GM12878 (cell line): Measurements from ENCODE around the gene IL4I1. TPM values are rescaled to one million over a fixed set of nuclear protein-coding genes. Genes with fewer than 3 reads are reported as not detected.

ENCODE experiments used
- ATAC-seq: fragments of 200-7000 bp; cut with Tn5 transposase; 3 replicates; pipeline ENCODE4 v1.9.1; 2020; ENCODE audit warnings: mild to moderate bottlenecking, moderate library complexity
- BruUV-seq: library from RNA; stranded (reverse); fragments of 400-500 nt; replicated peaks from 2 replicates; lab custom pipeline; 2021; lab: Mats Ljungman, UMichigan
- CTCF ChIA-PET: fragments of 300-600 bp; sonication (Branson Sonifier 250); formaldehyde crosslinking; extraction: SDS; loops from one replicate; lab custom pipeline; 2021; ENCODE audit warnings: inconsistent platforms; lab: Yijun Ruan, JAX
- POLR2A ChIA-PET: fragments of 350-600 bp; formaldehyde crosslinking; extraction: SDS; loops from one replicate; lab custom pipeline; 2021; ENCODE audit warnings: inconsistent platforms; lab: Charles Lee
- RAD21 ChIA-PET: fragments of 300-600 bp; sonication (Branson Sonifier 250); formaldehyde crosslinking; loops from one replicate; lab custom pipeline; 2023; ENCODE audit warnings: antibody characterized with exemption; ENCODE audit not compliant: unreplicated experiment; lab: Charles Lee
- SMC1A ChIA-PET: fragments of 300-600 bp; sonication (Branson Sonifier 250); formaldehyde crosslinking; loops from one replicate; lab custom pipeline; 2023; ENCODE audit not compliant: unreplicated experiment, uncharacterized antibody; lab: Charles Lee
- DNase-seq: peaks from one replicate; pipeline ENCODE4 v3.0.0-alpha.2; 2011; ENCODE audit warnings: low read depth, low spot score
- FAIRE-seq: peaks from 3 replicates; lab custom pipeline; 2011; peaks lifted over from hg19 to GRCh38; lab: Jason Lieb, UNC
- H2AFZ ChIP-seq: 2 replicates; pipeline ENCODE4 v1.6.0; 2011; ENCODE audit warnings: low read depth, low read length, control low read depth; ENCODE audit not compliant: control insufficient read depth
- H3K27ac ChIP-seq: 2 replicates; pipeline ENCODE4 v1.5.1; 2011; ENCODE audit warnings: control low read depth; ENCODE audit not compliant: control insufficient read depth, insufficient read depth
- H3K27me3 ChIP-seq, 2 experiments: replicated peaks in 1 of 2; 2 replicates each; pipeline versions ENCODE4 v1.6.0 to v1.6.1; 2011; ENCODE audit warnings: low read length in 1 of 2; ENCODE audit not compliant: control insufficient read depth in 2 of 2, insufficient read depth in 2 of 2
- H3K36me3 ChIP-seq, 2 experiments: 2 replicates each; pipeline ENCODE4 v1.5.1; 2011; ENCODE audit warnings: low read length in 1 of 2; ENCODE audit not compliant: control insufficient read depth in 2 of 2, insufficient read depth in 2 of 2
- H3K4me1 ChIP-seq: 2 replicates; pipeline ENCODE4 v1.6.1; 2011; ENCODE audit warnings: mild to moderate bottlenecking, low read length, moderate library complexity, mixed read lengths; ENCODE audit not compliant: control insufficient read depth, insufficient read depth
- H3K4me2 ChIP-seq: 2 replicates; pipeline ENCODE4 v1.6.0; 2011; ENCODE audit warnings: control low read depth; ENCODE audit not compliant: control insufficient read depth, insufficient read depth
- H3K4me3 ChIP-seq: fragments of 200-600 bp; sonication (generic); 2 replicates; pipeline ENCODE4 v1.5.1; 2016
- H3K79me2 ChIP-seq: 2 replicates; pipeline ENCODE4 v1.6.0; 2011; ENCODE audit warnings: low read length; ENCODE audit not compliant: control insufficient read depth, insufficient read depth
- H3K9ac ChIP-seq: 2 replicates; pipeline ENCODE4 v1.8.0; 2011; ENCODE audit warnings: low read length, control low read depth, mixed read lengths; ENCODE audit not compliant: control insufficient read depth, insufficient read depth
- H3K9me3 ChIP-seq: replicated peaks from 3 replicates; pipeline ENCODE4 v1.5.1; 2011; ENCODE audit warnings: mild to moderate bottlenecking, low read length; ENCODE audit not compliant: control insufficient read depth, insufficient read depth
- H4K20me1 ChIP-seq: 2 replicates; pipeline ENCODE4 v1.6.0; 2011; ENCODE audit not compliant: control insufficient read depth, insufficient read depth
- ATF7 ChIP-seq: fragments of 450-650 bp; IDR thresholded peaks from 2 replicates; pipeline ENCODE4 v1.6.1; 2016; ENCODE audit warnings: low read depth, mild to moderate bottlenecking
- CBX5 ChIP-seq: sonication (generic); IDR thresholded peaks from 2 replicates; pipeline ENCODE4 v1.6.1; 2016; ENCODE audit warnings: low read depth, moderate library complexity, mild to moderate bottlenecking, inconsistent platforms
- KDM1A ChIP-seq: fragments of 200-600 bp; sonication (generic); IDR thresholded peaks from 2 replicates; pipeline ENCODE4 v1.6.1; 2016; ENCODE audit warnings: borderline replicate concordance
- NFYB ChIP-seq: IDR thresholded peaks from 2 replicates; pipeline ENCODE4 v1.6.1; 2011; ENCODE audit warnings: low read depth, mild to moderate bottlenecking, low read length, improper control_type of control experiment, moderate library complexity; ENCODE audit not compliant: insufficient read depth
- NRF1 ChIP-seq: conservative IDR thresholded peaks from 2 replicates; pipeline ENCODE4 v1.6.1; 2011; ENCODE audit warnings: mild to moderate bottlenecking, low read depth, low read length, improper control_type of control experiment
- POLR2AphosphoS2 ChIP-seq: IDR thresholded peaks from 2 replicates; pipeline ENCODE4 v1.6.1; 2011; ENCODE audit warnings: low read depth, mild to moderate bottlenecking, low read length, improper control_type of control experiment, moderate library complexity
- POLR2AphosphoS5 ChIP-seq: IDR thresholded peaks from 2 replicates; pipeline ENCODE4 v1.6.1; 2011; ENCODE audit warnings: mild to moderate bottlenecking, low read length, inconsistent platforms
- POU2F2 ChIP-seq: IDR thresholded peaks from 3 replicates; pipeline ENCODE4 v1.6.1; 2011; ENCODE audit warnings: low read depth, mild to moderate bottlenecking, low read length, borderline replicate concordance
- SIN3A ChIP-seq: IDR thresholded peaks from 2 replicates; pipeline ENCODE4 v1.6.1; 2012; ENCODE audit warnings: low read depth, low read length, improper control_type of control experiment
- SMC3 ChIP-seq: IDR thresholded peaks from 2 replicates; pipeline ENCODE4 v1.6.1; 2011; ENCODE audit warnings: low read length, improper control_type of control experiment, borderline replicate concordance
- TCF3 ChIP-seq: IDR thresholded peaks from 2 replicates; pipeline ENCODE4 v1.6.1; 2012; ENCODE audit warnings: low read depth, mild to moderate bottlenecking, low read length, borderline replicate concordance; ENCODE audit not compliant: insufficient read depth
- ZNF24 ChIP-seq: fragments of 450-650 bp; IDR thresholded peaks from 2 replicates; pipeline ENCODE4 v1.6.1; 2017; ENCODE audit warnings: antibody characterized with exemption, mild to moderate bottlenecking
- ZNF274 ChIP-seq: IDR thresholded peaks from one replicate; pipeline ENCODE4 v1.8.0; 2011; ENCODE audit not compliant: insufficient read length, insufficient read depth
- WGBS: methylation state at CpG from one replicate; pipeline ENCODE4 v1.1.6; 2016; ENCODE audit warnings: low lambda C conversion rate; ENCODE audit not compliant: insufficient replicate concordance, insufficient coverage; ENCODE audit errors: missing lambda C conversion rate; 5-methylcytosine and 5-hydroxymethylcytosine counted together
- in situ Hi-C: fragments of 300-500 bp; cut with MboI; formaldehyde crosslinking; loops from 9 replicates; pipeline ENCODE4 v1.14.3; 2018; ENCODE audit warnings: mixed read lengths
- intact Hi-C: fragments of 100-400 bp; cut with micrococcal nuclease; formaldehyde crosslinking; loops from one replicate; pipeline ENCODE4 v1.14.2; 2022; ENCODE audit not compliant: unreplicated experiment
- polyA plus RNA-seq, 11 experiments: library from polyadenylated mRNA; depleted of rRNA in 4 of 11; unstranded in 6 of 11; stranded (reverse) in 5 of 11; fragments of >200 nt; fragmentation: Nextera tagmentation in 4 of 11; fragmentation: Illumina TruSeq in 1 of 11; extraction: Ambion mirVana in 4 of 11; extraction: Trizol in 1 of 11; gene quantifications; 1 replicate in 1 of 11; 2 replicates in 10 of 11; pipeline versions ENCODE4 v1.2.1 to v1.2.3, GENCODE V29; 2011 to 2016; ENCODE audit warnings: inconsistent platforms in 2 of 11, missing spikeins in 2 of 11, low read depth in 1 of 11
- total RNA-seq, 4 experiments: library from RNA; depleted of rRNA in 3 of 4; stranded (reverse); fragments of >200 nt in 3 of 4; fragmentation: Illumina TruSeq in 1 of 4; extraction: Trizol in 1 of 4; gene quantifications; 2 replicates each; pipeline versions ENCODE4 v1.2.1 to v1.2.3, GENCODE V29; 2013 to 2021
- TF ChIP-seq, protein P1 (sequence below): IDR thresholded peaks from 2 replicates; pipeline ENCODE4 v1.6.1; 2012; ENCODE audit warnings: low read depth, low read length, improper control_type of control experiment
- TF ChIP-seq, protein P2 (sequence below): fragments of 450-650 bp; formaldehyde crosslinking; IDR thresholded peaks from 2 replicates; pipeline ENCODE4 v1.4.0; 2022; ENCODE audit warnings: mild to moderate bottlenecking, moderate library complexity
- TF ChIP-seq, protein P3 (sequence below), 3 experiments: IDR thresholded peaks in 2 of 3; conservative IDR thresholded peaks in 1 of 3; 2 replicates each; pipeline ENCODE4 v1.5.1; 2011; ENCODE audit warnings: low read depth in 3 of 3, low read length in 3 of 3, mild to moderate bottlenecking in 3 of 3, control low read depth in 2 of 3, moderate library complexity in 2 of 3, inconsistent platforms in 1 of 3, mixed read lengths in 1 of 3; ENCODE audit not compliant: control insufficient read depth in 2 of 3, insufficient read depth in 1 of 3; ENCODE audit errors: extremely low read depth in 1 of 3

IL4I1 gene
- total and polyA plus RNA-seq, 10 of the 15 experiments (the other 5 are each of a cell fraction or from before 2014, with no cell fraction given) = 0.62 to 83.8 (median 42.8) TPM

DNA sequence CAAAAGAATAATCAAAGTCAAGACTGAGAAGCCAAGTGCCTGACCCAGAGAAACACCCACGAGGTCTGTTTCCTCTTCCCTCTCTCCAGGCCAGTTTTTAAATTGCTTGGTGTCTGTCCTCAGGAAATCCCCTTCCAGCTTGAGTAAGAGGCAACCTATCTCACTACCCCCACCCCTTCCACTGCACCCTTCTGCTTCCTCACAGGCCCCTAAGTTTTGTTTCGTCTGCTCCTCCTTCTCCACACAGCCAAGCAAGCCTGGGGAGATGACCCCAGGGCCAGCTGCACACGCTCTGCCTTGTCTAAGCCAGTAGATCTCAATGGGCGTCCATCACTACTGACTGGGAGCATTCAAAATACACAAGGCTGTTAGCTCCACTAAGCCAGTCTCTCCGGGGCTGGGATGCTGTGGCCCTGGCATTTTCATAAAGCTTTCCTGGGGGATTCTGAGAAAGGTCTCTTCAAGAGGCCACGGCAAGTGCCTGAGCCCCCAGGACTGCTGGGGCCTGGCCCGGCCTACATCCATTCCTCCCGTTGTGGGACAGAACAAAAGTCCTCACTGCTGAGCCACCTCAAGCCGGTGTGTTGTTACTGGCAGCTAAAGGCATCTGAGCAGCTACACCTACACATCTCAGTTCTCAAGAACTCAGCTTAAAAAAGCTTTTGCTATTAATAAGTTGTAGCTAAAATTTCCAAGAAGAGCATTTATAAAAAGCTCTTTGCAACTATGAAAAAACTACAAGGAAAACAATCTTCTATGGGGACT, 14.9 kb upstream of the IL4I1 start:
- ChIA-PET SMC1A (interaction anchor here (0.7 to 8.8 kb wide), 13 partner anchors 9 to 433 kb away, joined by 3 to 110 read pairs (median 4); partner anchors contain the start of genes AKT1S1, ATF5, IL4I1 and NUP62), CTCF (interaction anchor here (0.6 to 9.0 kb wide), 10 partner anchors 9 to 152 kb away, joined by 3 to 71 read pairs (median 4); partner anchors contain the start of genes ATF5, IL4I1 and NUP62), RAD21 (interaction anchor here (0.6 to 4.9 kb wide), 17 partner anchors 11 to 1590 kb away, joined by 3 to 40 read pairs (median 5); partner anchors contain the start of genes AKT1S1, ATF5, IL4I1 and NUP62), POLR2A (interaction anchor here (0.6 to 6.6 kb wide), 21 partner anchors 8 to 891 kb away, joined by 3 to 116 read pairs (median 4); partner anchors contain the start of genes AKT1S1, ATF5, IL4I1 and NUP62)
- BruUV-seq = TSS peak; percentile 96
- DNase-seq (peak; percentile 83), FAIRE-seq (peak; percentile 92), ATAC-seq (peak; percentile 86)
- H3K9me3 ChIP-seq = no peaks in the 10 kb centered on the region; the same call in 2 of the 3 replicates
- peak overlapping the region; percentile 44 for H3K9ac ChIP-seq
- H3K79me2 ChIP-seq = peaks cover 65% of the 10 kb centered on the region
- peaks cover 61% of the 10 kb centered on the region for H3K4me1 ChIP-seq
- no peaks in the 10 kb centered on the region for H3K27me3 ChIP-seq
- H2AFZ ChIP-seq = no peak overlapping the region; the same call in 1 of the 2 replicates
- H3K27ac ChIP-seq = peak overlapping the region; percentile 76
- 9% methylated on average over 9 of the region's 9 CpGs for WGBS
- in situ Hi-C loops = no loop called here
- peak overlapping the region; percentile 49; the same call in 1 of the 2 replicates for H3K4me3 ChIP-seq
- peaks cover 36 to 40% of the 10 kb centered on the region in 2 experiments for H3K36me3 ChIP-seq
- peak overlapping the region; percentile 66 for H3K4me2 ChIP-seq
- intact Hi-C loops = loop anchor here (1.0 kb wide), 1 partner anchor 14 kb away; no protein-coding TSS in a partner anchor
- H4K20me1 ChIP-seq = peaks cover 3% of the 10 kb centered on the region; the same call in 1 of the 2 replicates
- TF ChIP-seq, protein P1, sequence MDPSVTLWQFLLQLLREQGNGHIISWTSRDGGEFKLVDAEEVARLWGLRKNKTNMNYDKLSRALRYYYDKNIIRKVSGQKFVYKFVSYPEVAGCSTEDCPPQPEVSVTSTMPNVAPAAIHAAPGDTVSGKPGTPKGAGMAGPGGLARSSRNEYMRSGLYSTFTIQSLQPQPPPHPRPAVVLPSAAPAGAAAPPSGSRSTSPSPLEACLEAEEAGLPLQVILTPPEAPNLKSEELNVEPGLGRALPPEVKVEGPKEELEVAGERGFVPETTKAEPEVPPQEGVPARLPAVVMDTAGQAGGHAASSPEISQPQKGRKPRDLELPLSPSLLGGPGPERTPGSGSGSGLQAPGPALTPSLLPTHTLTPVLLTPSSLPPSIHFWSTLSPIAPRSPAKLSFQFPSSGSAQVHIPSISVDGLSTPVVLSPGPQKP = no peak
- TF ChIP-seq, protein P2, sequence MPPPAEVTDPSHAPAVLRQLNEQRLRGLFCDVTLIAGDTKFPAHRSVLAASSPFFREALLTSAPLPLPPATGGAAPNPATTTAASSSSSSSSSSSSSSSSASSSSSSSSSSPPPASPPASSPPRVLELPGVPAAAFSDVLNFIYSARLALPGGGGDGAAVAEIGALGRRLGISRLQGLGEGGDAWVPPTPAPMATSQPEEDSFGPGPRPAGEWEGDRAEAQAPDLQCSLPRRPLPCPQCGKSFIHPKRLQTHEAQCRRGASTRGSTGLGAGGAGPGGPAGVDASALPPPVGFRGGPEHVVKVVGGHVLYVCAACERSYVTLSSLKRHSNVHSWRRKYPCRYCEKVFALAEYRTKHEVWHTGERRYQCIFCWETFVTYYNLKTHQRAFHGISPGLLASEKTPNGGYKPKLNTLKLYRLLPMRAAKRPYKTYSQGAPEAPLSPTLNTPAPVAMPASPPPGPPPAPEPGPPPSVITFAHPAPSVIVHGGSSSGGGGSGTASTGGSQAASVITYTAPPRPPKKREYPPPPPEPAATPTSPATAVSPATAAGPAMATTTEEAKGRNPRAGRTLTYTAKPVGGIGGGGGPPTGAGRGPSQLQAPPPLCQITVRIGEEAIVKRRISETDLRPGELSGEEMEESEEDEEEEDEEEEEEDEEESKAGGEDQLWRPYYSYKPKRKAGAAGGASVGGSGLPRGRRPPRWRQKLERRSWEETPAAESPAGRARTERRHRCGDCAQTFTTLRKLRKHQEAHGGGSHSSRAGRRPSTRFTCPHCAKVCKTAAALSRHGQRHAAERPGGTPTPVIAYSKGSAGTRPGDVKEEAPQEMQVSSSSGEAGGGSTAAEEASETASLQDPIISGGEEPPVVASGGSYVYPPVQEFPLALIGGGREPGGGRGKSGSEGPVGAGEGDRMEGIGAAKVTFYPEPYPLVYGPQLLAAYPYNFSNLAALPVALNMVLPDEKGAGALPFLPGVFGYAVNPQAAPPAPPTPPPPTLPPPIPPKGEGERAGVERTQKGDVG (CRISPR knock-in tag) = no peak
- TF ChIP-seq ZNF24 = no peak
- no peak for TF ChIP-seq KDM1A
- TF ChIP-seq TCF3 = no peak
- TF ChIP-seq SIN3A = no peak
- TF ChIP-seq, protein P3, sequence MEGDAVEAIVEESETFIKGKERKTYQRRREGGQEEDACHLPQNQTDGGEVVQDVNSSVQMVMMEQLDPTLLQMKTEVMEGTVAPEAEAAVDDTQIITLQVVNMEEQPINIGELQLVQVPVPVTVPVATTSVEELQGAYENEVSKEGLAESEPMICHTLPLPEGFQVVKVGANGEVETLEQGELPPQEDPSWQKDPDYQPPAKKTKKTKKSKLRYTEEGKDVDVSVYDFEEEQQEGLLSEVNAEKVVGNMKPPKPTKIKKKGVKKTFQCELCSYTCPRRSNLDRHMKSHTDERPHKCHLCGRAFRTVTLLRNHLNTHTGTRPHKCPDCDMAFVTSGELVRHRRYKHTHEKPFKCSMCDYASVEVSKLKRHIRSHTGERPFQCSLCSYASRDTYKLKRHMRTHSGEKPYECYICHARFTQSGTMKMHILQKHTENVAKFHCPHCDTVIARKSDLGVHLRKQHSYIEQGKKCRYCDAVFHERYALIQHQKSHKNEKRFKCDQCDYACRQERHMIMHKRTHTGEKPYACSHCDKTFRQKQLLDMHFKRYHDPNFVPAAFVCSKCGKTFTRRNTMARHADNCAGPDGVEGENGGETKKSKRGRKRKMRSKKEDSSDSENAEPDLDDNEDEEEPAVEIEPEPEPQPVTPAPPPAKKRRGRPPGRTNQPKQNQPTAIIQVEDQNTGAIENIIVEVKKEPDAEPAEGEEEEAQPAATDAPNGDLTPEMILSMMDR (IDR thresholded peaks at IDR 0.05 in 2 of 3, conservative IDR thresholded peaks at IDR 0.05 in 1 of 3; ENCODE audit: control insufficient read depth in 2 of 3, extremely low read depth in 1 of 3, insufficient read depth in 1 of 3, low read depth in 3 of 3, low read length in 3 of 3) = no peak
- no peak for TF ChIP-seq SMC3
- TF ChIP-seq NRF1 = no peak
- TF ChIP-seq ZNF274 = no peak
- TF ChIP-seq NFYB = peak; percentile 9; the same call in 1 of the 2 replicates
- no peak for TF ChIP-seq POLR2AphosphoS2
- no peak; the same call in 2 of the 3 replicates for TF ChIP-seq POU2F2
- 0 out of 2 replicates have a peak, but pooled peaks have one; percentile 59 for TF ChIP-seq CBX5
- TF ChIP-seq ATF7 = peak; percentile 49; the same call in 1 of the 2 replicates
- peak; percentile 75 for TF ChIP-seq POLR2AphosphoS5
